Stimulated activated CD4-positive, alpha-beta T cell treated with anti-CD3 and anti-CD28 coated beads, Interleukin-15, amount 100 ng/mL, for 1 hour (primary cell): ENCODE results near the gene CYFIP1.

Experiments used
- DNase-seq, 2 donors: peaks; one replicate each; pipeline ENCODE4 v3.0.0-alpha.2; 2020; ENCODE audit warnings: low read depth in 1 of 2, low spot score in 1 of 2

The CYFIP1 gene

DNA sequence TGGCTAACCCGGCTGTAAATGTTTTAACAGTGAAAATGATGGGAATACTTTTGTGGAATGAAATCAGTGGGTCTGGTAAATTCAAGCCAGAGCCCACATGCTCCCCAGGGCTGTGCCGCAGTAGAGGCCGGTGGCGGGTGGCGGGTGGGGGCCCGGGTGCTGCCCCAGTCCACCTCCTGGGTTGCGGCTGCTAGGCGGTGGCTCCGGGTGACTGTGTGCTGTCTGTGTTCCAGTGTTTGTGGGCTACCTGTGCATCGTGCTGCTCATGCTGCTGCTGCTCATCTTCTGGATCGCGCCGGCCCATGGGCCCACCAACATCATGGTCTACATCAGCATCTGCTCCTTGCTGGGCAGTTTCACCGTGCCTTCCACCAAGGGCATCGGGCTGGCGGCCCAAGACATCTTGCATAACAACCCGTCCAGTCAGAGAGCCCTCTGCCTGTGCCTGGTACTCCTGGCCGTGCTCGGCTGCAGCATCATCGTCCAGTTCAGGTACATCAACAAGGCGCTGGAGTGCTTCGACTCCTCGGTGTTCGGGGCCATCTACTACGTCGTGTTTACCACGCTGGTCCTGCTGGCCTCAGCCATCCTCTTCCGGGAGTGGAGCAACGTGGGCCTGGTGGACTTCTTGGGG is 156.6 kb downstream of the CYFIP1 start:
- DNase-seq, result no peak

DNA sequence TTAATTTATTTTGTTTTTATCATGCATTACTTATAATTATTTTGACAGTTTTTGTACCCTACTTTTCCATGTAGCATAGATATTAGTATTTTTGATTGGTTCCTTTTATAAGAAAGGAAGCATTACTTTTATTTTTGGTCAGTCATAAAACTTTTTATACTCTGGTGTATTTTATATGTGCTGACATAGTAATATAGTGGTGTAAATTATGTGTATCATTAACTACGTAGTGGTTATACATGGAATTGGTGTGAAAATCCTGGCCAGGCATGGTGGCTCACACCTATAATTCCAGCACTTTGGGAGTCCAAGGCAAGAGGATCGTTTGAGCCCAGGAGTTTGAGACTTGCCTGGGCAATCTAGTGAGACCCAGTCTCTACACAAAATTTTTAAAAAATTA is 160.5 kb downstream of the CYFIP1 start:
- no peak for DNase-seq
